ENCODE results near the gene ARHGEF12. TPM values are rescaled to one million over a fixed set of nuclear protein-coding genes. Genes with fewer than 3 reads are reported as not detected.

ARHGEF12 gene
- total and polyA plus RNA-seq, 3 donors from 2014 or later, result 26.6 to 74.1 (median 72.7) TPM

DNA sequence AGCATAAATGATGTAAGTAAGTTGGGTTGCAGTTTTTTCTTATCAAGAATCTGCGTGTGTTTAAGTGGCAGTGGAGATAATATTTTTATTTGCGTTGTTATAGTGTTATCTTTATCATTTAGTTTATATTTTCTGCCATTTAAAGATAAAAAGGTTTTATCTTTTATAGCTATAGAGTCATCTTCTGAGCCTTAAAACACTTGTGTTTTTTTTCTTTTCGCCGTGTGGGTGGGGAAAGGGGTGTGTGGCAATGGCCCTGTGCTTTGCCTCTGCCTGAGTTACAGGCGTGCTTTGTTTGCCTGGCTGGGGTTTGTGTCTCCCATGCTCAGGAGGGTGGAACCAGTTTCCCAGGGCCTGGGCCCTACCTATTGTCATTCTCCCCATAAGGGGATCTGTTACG lies 16.2 kb downstream of the ARHGEF12 start:
- TF ChIP-seq POLR2A (IDR thresholded peaks at IDR 0.05), result no peak
- TF ChIP-seq, protein P1, sequence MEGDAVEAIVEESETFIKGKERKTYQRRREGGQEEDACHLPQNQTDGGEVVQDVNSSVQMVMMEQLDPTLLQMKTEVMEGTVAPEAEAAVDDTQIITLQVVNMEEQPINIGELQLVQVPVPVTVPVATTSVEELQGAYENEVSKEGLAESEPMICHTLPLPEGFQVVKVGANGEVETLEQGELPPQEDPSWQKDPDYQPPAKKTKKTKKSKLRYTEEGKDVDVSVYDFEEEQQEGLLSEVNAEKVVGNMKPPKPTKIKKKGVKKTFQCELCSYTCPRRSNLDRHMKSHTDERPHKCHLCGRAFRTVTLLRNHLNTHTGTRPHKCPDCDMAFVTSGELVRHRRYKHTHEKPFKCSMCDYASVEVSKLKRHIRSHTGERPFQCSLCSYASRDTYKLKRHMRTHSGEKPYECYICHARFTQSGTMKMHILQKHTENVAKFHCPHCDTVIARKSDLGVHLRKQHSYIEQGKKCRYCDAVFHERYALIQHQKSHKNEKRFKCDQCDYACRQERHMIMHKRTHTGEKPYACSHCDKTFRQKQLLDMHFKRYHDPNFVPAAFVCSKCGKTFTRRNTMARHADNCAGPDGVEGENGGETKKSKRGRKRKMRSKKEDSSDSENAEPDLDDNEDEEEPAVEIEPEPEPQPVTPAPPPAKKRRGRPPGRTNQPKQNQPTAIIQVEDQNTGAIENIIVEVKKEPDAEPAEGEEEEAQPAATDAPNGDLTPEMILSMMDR (IDR thresholded peaks at IDR 0.05), result no peak
- Histone ChIP-seq H3K4me1 (peaks cover 4% of the 10 kb centered on the region), H3K27ac (no peak overlapping the region), H3K4me3 (no peak overlapping the region), H3K36me3 (ENCODE audit: low read depth, missing control alignments) (no peaks in the 10 kb centered on the region), H3K9me3 (no peaks in the 10 kb centered on the region), H3K27me3 (no peaks in the 10 kb centered on the region)
- no peak for DNase-seq
- intact Hi-C loops (cut with DNase I; ENCODE audit: low total_unique reads), result no loop called here
- 77 to 88% methylated on average over 6 of the region's 6 CpGs for WGBS, 2 donors

DNA sequence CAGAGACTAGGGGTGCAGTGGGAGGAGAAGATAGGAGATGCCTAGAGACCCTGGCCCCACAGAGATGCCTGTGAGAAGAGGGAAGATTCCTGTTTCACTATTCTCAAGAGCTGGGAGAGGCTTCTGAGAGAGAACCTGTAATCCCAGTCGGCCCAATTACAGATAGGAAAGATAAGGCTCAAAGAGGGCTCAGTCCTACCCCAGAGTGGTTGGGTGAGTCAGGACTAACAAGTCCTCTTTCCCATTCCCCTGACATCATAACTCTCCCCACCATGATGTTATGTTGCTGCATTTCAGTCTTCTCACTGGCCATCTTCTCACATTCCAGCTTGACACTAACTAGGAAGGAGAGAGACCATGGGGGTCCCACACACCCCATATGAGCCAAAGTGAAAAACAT lies 17.9 kb downstream of the ARHGEF12 start:
- whole genome bisulfite sequencing, 2 donors, result 57 to 58% methylated on average over 1 of the region's 1 CpG
- intact Hi-C loops (cut with DNase I; ENCODE audit: low total_unique reads), result no loop called here

DNA sequence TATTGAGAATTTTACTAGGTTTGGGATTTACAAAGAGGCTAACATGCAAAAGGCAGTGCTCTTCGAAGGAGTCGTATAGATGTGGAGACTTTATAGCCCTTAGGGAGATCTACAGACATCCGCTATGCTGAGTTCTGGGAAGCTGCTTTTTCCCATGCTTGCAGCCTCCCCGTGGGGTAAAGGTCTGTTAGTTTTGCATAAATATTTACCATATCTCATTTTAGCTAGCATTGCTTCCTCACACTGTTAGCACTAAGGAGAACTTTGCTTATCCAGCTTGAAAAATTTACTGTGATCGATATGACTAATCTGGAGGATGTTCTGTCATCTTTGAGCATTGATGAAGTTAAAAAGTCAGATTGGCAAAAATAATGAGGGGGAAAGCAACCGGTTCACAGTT lies 18.6 kb downstream of the ARHGEF12 start:
- Histone ChIP-seq H3K27ac (no peak overlapping the region), H3K36me3 (ENCODE audit: low read depth, missing control alignments) (no peaks in the 10 kb centered on the region), H3K27me3 (no peaks in the 10 kb centered on the region), H3K9me3 (no peaks in the 10 kb centered on the region), H3K4me1 (no peaks in the 10 kb centered on the region), H3K4me3 (no peak overlapping the region)
- TF ChIP-seq, protein P1 (IDR thresholded peaks at IDR 0.05), result no peak
- no peak for TF ChIP-seq POLR2A (IDR thresholded peaks at IDR 0.05)
- 82 to 88% methylated on average over 6 of the region's 6 CpGs for WGBS, 2 donors
- intact Hi-C loops (cut with DNase I; ENCODE audit: low total_unique reads), result no loop called here
- DNase-seq, result no peak

More for the DNA sequence above, 17.9 kb downstream of the ARHGEF12 start:
- H3K36me3 ChIP-seq (ENCODE audit: low read depth, missing control alignments), result no peaks in the 10 kb centered on the region
- H3K27me3 ChIP-seq, result no peaks in the 10 kb centered on the region
- DNase-seq, result no peak
- H3K27ac ChIP-seq, result no peak overlapping the region
- no peak overlapping the region for H3K4me3 ChIP-seq
- no peaks in the 10 kb centered on the region for H3K9me3 ChIP-seq
- TF ChIP-seq, protein P1 (IDR thresholded peaks at IDR 0.05), result no peak
- TF ChIP-seq POLR2A (IDR thresholded peaks at IDR 0.05), result no peak
- H3K4me1 ChIP-seq, result no peaks in the 10 kb centered on the region

DNA sequence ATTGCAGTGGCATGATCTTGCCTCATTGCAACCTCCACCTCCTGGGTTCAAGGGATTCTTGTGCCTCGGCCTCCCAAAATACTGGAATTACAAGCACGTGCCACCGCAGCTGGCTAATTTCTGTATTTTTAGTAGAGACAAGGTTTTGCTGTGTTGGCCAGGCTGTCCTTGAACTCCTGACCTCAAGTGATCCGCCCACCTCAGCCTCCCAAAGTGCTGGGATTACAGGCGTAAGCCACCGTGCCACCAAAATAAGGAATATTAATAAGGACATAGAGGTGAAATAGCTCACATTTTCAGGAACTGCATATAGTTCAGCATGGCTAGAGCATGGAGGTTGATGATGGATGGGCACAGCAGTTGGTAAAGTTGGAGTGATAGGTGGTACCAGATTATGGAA lies 21.4 kb downstream of the ARHGEF12 start:
- DNase-seq, result no peak
- Histone ChIP-seq H3K27me3 (no peaks in the 10 kb centered on the region), H3K9me3 (no peaks in the 10 kb centered on the region), H3K4me1 (no peaks in the 10 kb centered on the region), H3K4me3 (no peak overlapping the region), H3K27ac (no peak overlapping the region), H3K36me3 (ENCODE audit: low read depth, missing control alignments) (no peaks in the 10 kb centered on the region)
- intact Hi-C loops (cut with DNase I; ENCODE audit: low total_unique reads), result no loop called here
- no peak for TF ChIP-seq POLR2A (IDR thresholded peaks at IDR 0.05)
- TF ChIP-seq, protein P1 (IDR thresholded peaks at IDR 0.05), result no peak
- WGBS, 2 donors, result 83 to 88% methylated on average over 6 of the region's 6 CpGs

DNA sequence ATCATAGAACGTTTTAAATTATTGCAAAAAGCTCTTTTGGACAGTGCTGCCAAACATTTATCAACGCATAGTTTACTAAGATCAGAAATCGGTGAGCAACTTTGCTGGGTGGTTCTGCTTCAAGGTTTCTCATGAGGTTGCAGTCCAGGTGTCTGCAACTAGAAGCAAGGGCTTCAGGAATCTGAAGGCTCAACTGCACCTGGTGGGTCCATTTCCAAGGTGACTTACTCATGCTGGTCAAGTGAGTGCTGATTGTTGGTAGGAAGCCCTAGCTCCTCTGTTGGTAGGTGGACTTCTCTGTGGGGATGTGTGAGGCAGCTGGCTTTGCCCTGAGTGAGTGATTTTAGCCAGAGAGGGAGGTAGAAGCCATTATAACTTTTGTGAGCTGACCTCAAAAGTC lies 22.5 kb downstream of the ARHGEF12 start:
- DNase-seq, result no peak
- TF ChIP-seq POLR2A (IDR thresholded peaks at IDR 0.05), result no peak
- TF ChIP-seq, protein P1 (IDR thresholded peaks at IDR 0.05), result no peak
- no peaks in the 10 kb centered on the region for H3K36me3 ChIP-seq (ENCODE audit: low read depth, missing control alignments)
- H3K4me3 ChIP-seq, result no peak overlapping the region
- H3K4me1 ChIP-seq, result no peaks in the 10 kb centered on the region
- H3K27ac ChIP-seq, result no peak overlapping the region
- 90% methylated on average over 3 of the region's 3 CpGs for WGBS, 2 donors
- intact Hi-C loops (cut with DNase I; ENCODE audit: low total_unique reads), result no loop called here
- H3K27me3 ChIP-seq, result no peaks in the 10 kb centered on the region
- H3K9me3 ChIP-seq, result no peaks in the 10 kb centered on the region
